ENCODE data around the gene KIF12. TPM values are rescaled to one million over a fixed set of nuclear protein-coding genes. Genes with fewer than 3 reads are reported as not detected.

The KIF12 gene
- total RNA-seq, 2 experiments from 2014 or later = not detected

- ATAC-seq (no peak), DNase-seq (no peak)
- H3K9me3 Mint-ChIP-seq = no peaks in the 10 kb centered on the region
- H3K27me3 Mint-ChIP-seq = peaks cover 1% of the 10 kb centered on the region
- intact Hi-C loops (cut with micrococcal nuclease) = no loop called here
- H3K4me3 Mint-ChIP-seq = no peak overlapping the region
- no peak for TF ChIP-seq CTCF (IDR thresholded peaks at IDR 0.05)
- CTCF ChIA-PET = interaction anchor here (1.4 to 1.5 kb wide), 2 partner anchors 12 to 221 kb away, joined by 4 read pairs; no protein-coding TSS in a partner anchor
- POLR2A ChIA-PET = no interaction called here
- H3K4me1 Mint-ChIP-seq (ENCODE audit: low read depth) = no peaks in the 10 kb centered on the region
- H3K27ac Mint-ChIP-seq = no peak overlapping the region
- H3K36me3 Mint-ChIP-seq (ENCODE audit: low read depth) = no peaks in the 10 kb centered on the region
Measured at GRCh38 chr9:114070188-114071103, 28.6 kb downstream of the KIF12 start.

DNA sequence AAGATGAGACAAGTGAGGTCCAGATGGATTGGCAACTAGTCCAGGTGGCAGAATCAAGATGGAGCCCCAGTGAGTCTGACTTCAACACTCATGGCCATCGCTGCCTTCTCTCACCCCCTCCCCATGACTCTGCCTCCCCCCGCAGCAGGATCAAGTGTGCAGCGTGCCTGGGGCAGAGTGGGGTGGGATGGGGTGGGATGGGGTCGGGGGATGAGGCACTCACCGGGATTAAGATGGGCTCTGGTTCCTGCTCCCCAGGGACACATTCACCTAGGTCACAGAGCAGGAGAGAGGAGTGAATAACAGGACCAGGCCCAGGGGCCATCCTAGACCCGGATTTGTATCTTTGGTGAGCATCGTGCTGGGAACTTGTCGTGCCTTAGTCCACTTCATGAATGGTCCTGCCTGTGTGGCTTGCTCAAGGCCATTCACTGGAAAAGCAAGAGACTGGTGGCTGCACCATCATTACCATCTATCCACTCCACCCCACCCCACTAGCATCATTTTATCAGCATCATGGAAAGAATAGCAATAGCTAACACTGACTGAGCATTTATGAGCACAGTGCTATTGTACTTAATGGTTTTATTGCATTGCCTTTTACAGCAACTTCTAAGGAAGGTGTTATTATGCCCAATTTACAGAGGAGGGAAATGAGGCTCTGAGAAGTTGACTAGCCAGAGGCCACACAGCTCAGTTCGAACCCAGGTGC lies 29.5 kb downstream of the KIF12 start:
- H3K27me3 Mint-ChIP-seq = peaks cover 2% of the 10 kb centered on the region
- DNase-seq = no peak
- no peak overlapping the region for H3K4me3 Mint-ChIP-seq
- H3K9me3 Mint-ChIP-seq = no peaks in the 10 kb centered on the region
- intact Hi-C loops (cut with micrococcal nuclease) = no loop called here
- TF ChIP-seq CTCF (IDR thresholded peaks at IDR 0.05) = no peak
- POLR2A ChIA-PET = no interaction called here
- H3K4me1 Mint-ChIP-seq (ENCODE audit: low read depth) = no peaks in the 10 kb centered on the region
- no peak overlapping the region for H3K27ac Mint-ChIP-seq
- CTCF ChIA-PET = interaction anchor here (1.5 kb wide), 1 partner anchor 13 kb away, joined by 4 read pairs; no protein-coding TSS in a partner anchor
- ATAC-seq = no peak
- H3K36me3 Mint-ChIP-seq (ENCODE audit: low read depth) = no peaks in the 10 kb centered on the region

- H3K36me3 Mint-ChIP-seq (ENCODE audit: low read depth) = no peaks in the 10 kb centered on the region
- no peak for TF ChIP-seq CTCF (IDR thresholded peaks at IDR 0.05)
- no peaks in the 10 kb centered on the region for H3K4me1 Mint-ChIP-seq (ENCODE audit: low read depth)
- no peak overlapping the region for H3K27ac Mint-ChIP-seq
- no peak overlapping the region for H3K4me3 Mint-ChIP-seq
- H3K27me3 Mint-ChIP-seq = peaks cover 15% of the 10 kb centered on the region
- DNase-seq (no peak), ATAC-seq (no peak)
- CTCF ChIA-PET = no interaction called here
- POLR2A ChIA-PET = no interaction called here
- no peaks in the 10 kb centered on the region for H3K9me3 Mint-ChIP-seq
- intact Hi-C loops (cut with micrococcal nuclease) = no loop called here
Measured at GRCh38 chr9:114065304-114065703, 33.8 kb downstream of the KIF12 start.

DNA sequence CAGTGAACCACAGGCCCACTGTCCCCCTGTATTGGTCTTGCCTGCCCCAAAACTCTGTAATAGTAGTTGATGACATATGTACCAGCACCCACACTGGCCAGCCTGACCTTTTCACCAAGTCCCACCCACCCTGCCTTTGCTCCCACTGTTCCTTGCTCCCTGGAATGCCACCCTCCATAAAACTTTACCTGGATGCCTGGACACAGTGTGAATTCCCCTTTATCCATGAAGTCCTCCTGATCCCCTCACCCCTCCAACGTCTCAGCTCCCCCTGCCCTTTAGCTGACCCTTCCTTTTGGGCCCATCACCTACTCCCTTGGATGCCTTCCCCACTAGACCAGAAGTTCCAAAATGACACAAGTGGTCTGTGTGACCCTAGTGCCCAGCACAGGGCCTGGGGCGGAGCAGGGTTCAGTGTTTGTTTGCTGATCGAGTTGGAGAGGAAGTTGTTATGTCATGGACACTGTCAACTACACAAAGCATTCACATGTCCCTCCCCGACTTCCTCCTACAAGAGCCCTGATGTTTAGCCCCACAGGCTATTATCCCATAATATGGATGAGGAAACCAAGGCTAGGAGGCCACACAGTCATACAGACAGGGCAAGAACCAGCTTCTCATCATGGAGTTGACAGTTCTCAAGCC lies 37.1 kb downstream of the KIF12 start:
- no peak for TF ChIP-seq CTCF (IDR thresholded peaks at IDR 0.05)
- H3K27ac Mint-ChIP-seq = no peak overlapping the region
- no peaks in the 10 kb centered on the region for H3K9me3 Mint-ChIP-seq
- POLR2A ChIA-PET = no interaction called here
- DNase-seq (no peak), ATAC-seq (no peak)
- H3K4me3 Mint-ChIP-seq = no peak overlapping the region
- H3K4me1 Mint-ChIP-seq (ENCODE audit: low read depth) = no peaks in the 10 kb centered on the region
- intact Hi-C loops (cut with micrococcal nuclease) = no loop called here
- CTCF ChIA-PET = no interaction called here
- no peaks in the 10 kb centered on the region for H3K36me3 Mint-ChIP-seq (ENCODE audit: low read depth)
- peaks cover 15% of the 10 kb centered on the region for H3K27me3 Mint-ChIP-seq
